ENCODE results near the gene ZNF789. TPM values are rescaled to one million over a fixed set of nuclear protein-coding genes. Genes with fewer than 3 reads are reported as not detected.

Gene ZNF789
- total and polyA plus RNA-seq, 8 donors: 3.6 to 21.9 (median 4.8) TPM

- no peak for TF ChIP-seq CTCF (IDR thresholded peaks at IDR 0.05)
- H3K27ac ChIP-seq: no peak overlapping the region
- ATAC-seq: no peak
- no peak overlapping the region for H3K4me3 ChIP-seq
- H3K4me1 ChIP-seq: peaks cover 0 to 5% (median 0%) of the 10 kb centered on the region in 3 donors
- FAIRE-seq: no peak
- no peak for DNase-seq
- H3K9me3 ChIP-seq: no peaks in the 10 kb centered on the region
- intact Hi-C loops (cut with DNase I): no loop called here
- peaks cover 0 to 23% (median 6%) of the 10 kb centered on the region in 3 donors for H3K36me3 ChIP-seq
- H3K27me3 ChIP-seq: no peaks in the 10 kb centered on the region
- 91 to 93% methylated on average over 9 of the region's 9 CpGs for WGBS, 2 donors
Observed at GRCh38 chr7:99433158-99433557, 39.5 kb upstream of the ZNF789 start.

- peaks cover 0 to 10% (median 0%) of the 10 kb centered on the region in 3 donors for H3K36me3 ChIP-seq
- H3K27me3 ChIP-seq: no peaks in the 10 kb centered on the region
- peak; percentile 15 to 57 (median 41) for ATAC-seq
- H3K4me3 ChIP-seq: peak overlapping the region; percentile 94 to 100 (median 100)
- H3K9me3 ChIP-seq: no peaks in the 10 kb centered on the region
- TF ChIP-seq CTCF (IDR thresholded peaks at IDR 0.05): no peak
- no peak for FAIRE-seq
- H3K4me1 ChIP-seq: peaks cover 0 to 13% (median 7%) of the 10 kb centered on the region in 3 donors
- 12 to 13% methylated on average over 20 of the region's 20 CpGs for WGBS, 2 donors
- DNase-seq: no peak
- intact Hi-C loops (cut with DNase I): no loop called here
- H3K27ac ChIP-seq: peak overlapping the region in 3 of 4 donors; percentile 60 to 73 (median 67)
Observed at GRCh38 chr7:99437946-99438572, 34.6 kb upstream of the ZNF789 start.

GRCh38 chr7:99438573-99439480 lies 33.9 kb upstream of the ZNF789 start, which contains the start of the genes CPSF4 and PTCD1:
Gene CPSF4, plus strand, starts transcription at chr7:99438943. Its CDS starts 140 bp downstream, at chr7:99439083.
Gene PTCD1, minus strand, starts transcription at chr7:99438798. Its CDS starts 3,556 bp downstream, at chr7:99435242.
- intact Hi-C loops (cut with DNase I): no loop called here
- H3K4me3 ChIP-seq: peak within 1 kb of the TSS; percentile 94 to 100 (median 100)
- no peaks in the 10 kb centered on the region for H3K9me3 ChIP-seq
- TF ChIP-seq CTCF (IDR thresholded peaks at IDR 0.05): no peak
- peak; percentile 98 to 99 (median 98) for ATAC-seq
- no peaks in the 10 kb centered on the region for H3K27me3 ChIP-seq
- peak; percentile 95 to 99 (median 96) for DNase-seq
- peaks cover 0 to 13% (median 7%) of the 10 kb centered on the region in 3 donors for H3K4me1 ChIP-seq
- WGBS, 2 donors: 0 to 1% methylated on average over 62 to 89 of the region's 89 CpGs
- peak within 1 kb of the TSS in 3 of 4 donors; percentile 60 to 73 (median 67) for H3K27ac ChIP-seq
- H3K36me3 ChIP-seq: peaks cover 0 to 9% (median 0%) of the 10 kb centered on the region in 3 donors
- FAIRE-seq: no peak

GRCh38 chr7:99440195-99440594 lies 32.5 kb upstream of the ZNF789 start:
- Histone ChIP-seq H3K27me3 (no peaks in the 10 kb centered on the region), H3K4me3 (peak overlapping the region in 2 of 4 donors; percentile 94 to 100), H3K9me3 (no peaks in the 10 kb centered on the region), H3K27ac (no peak overlapping the region), H3K36me3 (peaks cover 0 to 8% (median 7%) of the 10 kb centered on the region in 3 donors), H3K4me1 (peaks cover 0 to 13% (median 7%) of the 10 kb centered on the region in 3 donors)
- intact Hi-C loops (cut with DNase I): no loop called here
- no peak for DNase-seq
- 69 to 71% methylated on average over 9 of the region's 9 CpGs for WGBS, 2 donors
- FAIRE-seq: no peak
- no peak for ATAC-seq
- no peak for TF ChIP-seq CTCF (IDR thresholded peaks at IDR 0.05)

Data from pancreas (tissue), 10 donors.